PC-9 (cell line): ENCODE results near the gene CDC16.

Experiments used
- CTCF ChIP-seq: fragments of 200-600 bp; sonication (generic); conservative IDR thresholded peaks from 2 replicates; pipeline ENCODE4 v1.6.1; 2017; ENCODE audit warnings: mixed run types, antibody characterized with exemption, mild to moderate bottlenecking, moderate library complexity
- EZH2 ChIP-seq: fragments of 200-600 bp; sonication (generic); IDR thresholded peaks from 2 replicates; pipeline ENCODE4 v1.8.0; 2017; ENCODE audit warnings: antibody characterized with exemption, low read depth

DNA sequence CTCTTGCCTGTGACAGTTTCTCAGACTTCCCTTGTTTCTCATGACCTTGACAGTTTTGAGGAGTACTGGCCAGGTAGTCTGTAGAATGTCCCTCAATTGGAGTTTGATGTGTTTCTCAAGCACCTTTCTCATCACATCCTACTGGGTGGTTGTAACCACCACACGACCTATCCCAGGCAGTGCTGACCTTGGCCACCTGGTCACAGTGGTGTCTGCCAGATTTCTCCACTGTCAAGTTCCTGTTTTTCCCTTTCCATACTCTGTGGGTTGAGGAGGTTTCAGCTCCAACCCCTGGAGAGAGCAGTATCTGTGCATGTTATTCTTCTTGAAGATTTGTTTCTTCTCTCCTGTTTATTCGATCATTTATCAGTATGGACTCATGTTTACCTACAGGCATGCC is 38.3 kb downstream of the CDC16 start:
- TF ChIP-seq EZH2, result no peak
- no peak for TF ChIP-seq CTCF
